SK-N-SH treated with all-trans-retinoic acid at 6 μM for 48 hours (cell line): Measurements from ENCODE around the gene TDRD3.
"Not testable (repeated sequence)": the region's sequence is repeated elsewhere in the genome, so short reads cannot be mapped to it uniquely, and the experiment has no call there.

Experiments used
- ARNTL ChIP-seq: fragments of 450-650 bp; formaldehyde crosslinking; IDR thresholded peaks from 2 replicates; pipeline ENCODE4 v1.5.0; 2020; ENCODE audit warnings: low read depth, mild to moderate bottlenecking, moderate library complexity, borderline replicate concordance
- CREB5 ChIP-seq: fragments of 250-450 bp; sonication (Bioruptor Pico); IDR thresholded peaks from 2 replicates; pipeline ENCODE4 v1.5.1; 2020; ENCODE audit warnings: low read depth, mild to moderate bottlenecking, moderate library complexity
- CSDC2 ChIP-seq: fragments of 250-450 bp; sonication (Bioruptor Pico); IDR thresholded peaks from 2 replicates; pipeline ENCODE4 v1.5.0; 2020; ENCODE audit warnings: mild to moderate bottlenecking, moderate library complexity
- GLIS3 ChIP-seq: fragments of 250-450 bp; sonication (Bioruptor Pico); IDR thresholded peaks from 2 replicates; pipeline ENCODE4 v1.5.0; 2020; ENCODE audit warnings: mild to moderate bottlenecking, moderate library complexity
- PATZ1 ChIP-seq: fragments of 250-450 bp; sonication (Bioruptor Pico); IDR thresholded peaks from 2 replicates; pipeline ENCODE4 v1.8.0; 2020; ENCODE audit warnings: mild to moderate bottlenecking, moderate library complexity, borderline replicate concordance
- PPARA ChIP-seq: fragments of 250-450 bp; sonication (Bioruptor Pico); IDR thresholded peaks from 2 replicates; pipeline ENCODE4 v1.5.0; 2020; ENCODE audit warnings: mild to moderate bottlenecking, borderline replicate concordance
- RARB ChIP-seq: fragments of 250-450 bp; sonication (Bioruptor Pico); IDR thresholded peaks from 2 replicates; pipeline ENCODE4 v1.8.0; 2021; ENCODE audit warnings: mild to moderate bottlenecking, moderate library complexity
- SNAI2 ChIP-seq: fragments of 250-450 bp; sonication (Bioruptor Pico); IDR thresholded peaks from 2 replicates; pipeline ENCODE4 v1.5.0; 2020; ENCODE audit warnings: mild to moderate bottlenecking, moderate library complexity
- ZFP3 ChIP-seq: fragments of 250-450 bp; sonication (Bioruptor Pico); IDR thresholded peaks from 2 replicates; pipeline ENCODE4 v1.5.0; 2020; ENCODE audit warnings: mild to moderate bottlenecking, moderate library complexity
- ZFP30 ChIP-seq: fragments of 450-650 bp; formaldehyde crosslinking; IDR thresholded peaks from 2 replicates; pipeline ENCODE4 v1.5.0; 2022; ENCODE audit warnings: mild to moderate bottlenecking, moderate library complexity
- ZNF565 ChIP-seq: fragments of 450-650 bp; formaldehyde crosslinking; conservative IDR thresholded peaks from 2 replicates; pipeline ENCODE4 v1.5.0; 2020; ENCODE audit warnings: low read depth, mild to moderate bottlenecking, moderate library complexity
- ZNF8 ChIP-seq: fragments of 450-650 bp; formaldehyde crosslinking; IDR thresholded peaks from 2 replicates; pipeline ENCODE4 v1.5.0; 2020; ENCODE audit warnings: mild to moderate bottlenecking, moderate library complexity
- TF ChIP-seq, protein P1 (sequence below): fragments of 250-450 bp; sonication (Bioruptor Pico); IDR thresholded peaks from 2 replicates; pipeline ENCODE4 v1.5.1; 2021; ENCODE audit warnings: mild to moderate bottlenecking, moderate library complexity

- not testable (repeated sequence) for TF ChIP-seq CREB5 (CRISPR knock-in tag); ZFP30 (CRISPR knock-in tag); PPARA; ZNF8 (CRISPR knock-in tag); ZFP3 (CRISPR knock-in tag); PATZ1 (CRISPR knock-in tag); GLIS3 (CRISPR knock-in tag); RARB (CRISPR knock-in tag); ARNTL (CRISPR knock-in tag); SNAI2 (CRISPR knock-in tag); ZNF565 (CRISPR knock-in tag); CSDC2 (CRISPR knock-in tag)
- TF ChIP-seq, protein P1, sequence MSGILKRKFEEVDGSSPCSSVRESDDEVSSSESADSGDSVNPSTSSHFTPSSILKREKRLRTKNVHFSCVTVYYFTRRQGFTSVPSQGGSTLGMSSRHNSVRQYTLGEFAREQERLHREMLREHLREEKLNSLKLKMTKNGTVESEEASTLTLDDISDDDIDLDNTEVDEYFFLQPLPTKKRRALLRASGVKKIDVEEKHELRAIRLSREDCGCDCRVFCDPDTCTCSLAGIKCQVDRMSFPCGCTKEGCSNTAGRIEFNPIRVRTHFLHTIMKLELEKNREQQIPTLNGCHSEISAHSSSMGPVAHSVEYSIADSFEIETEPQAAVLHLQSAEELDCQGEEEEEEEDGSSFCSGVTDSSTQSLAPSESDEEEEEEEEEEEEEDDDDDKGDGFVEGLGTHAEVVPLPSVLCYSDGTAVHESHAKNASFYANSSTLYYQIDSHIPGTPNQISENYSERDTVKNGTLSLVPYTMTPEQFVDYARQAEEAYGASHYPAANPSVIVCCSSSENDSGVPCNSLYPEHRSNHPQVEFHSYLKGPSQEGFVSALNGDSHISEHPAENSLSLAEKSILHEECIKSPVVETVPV, result not testable (repeated sequence)
Observed at GRCh38 chr13:60379282-60379681, 17.7 kb upstream of the TDRD3 start.
